HG03097 (cell line): ENCODE data around the gene GOLT1A.

Experiments used
- ATAC-seq: cut with Tn5 transposase; IDR thresholded peaks from one replicate; pipeline ENCODE4 v1.9.1; 2021; ENCODE audit not compliant: unreplicated experiment, low FRiP score

The GOLT1A gene

DNA sequence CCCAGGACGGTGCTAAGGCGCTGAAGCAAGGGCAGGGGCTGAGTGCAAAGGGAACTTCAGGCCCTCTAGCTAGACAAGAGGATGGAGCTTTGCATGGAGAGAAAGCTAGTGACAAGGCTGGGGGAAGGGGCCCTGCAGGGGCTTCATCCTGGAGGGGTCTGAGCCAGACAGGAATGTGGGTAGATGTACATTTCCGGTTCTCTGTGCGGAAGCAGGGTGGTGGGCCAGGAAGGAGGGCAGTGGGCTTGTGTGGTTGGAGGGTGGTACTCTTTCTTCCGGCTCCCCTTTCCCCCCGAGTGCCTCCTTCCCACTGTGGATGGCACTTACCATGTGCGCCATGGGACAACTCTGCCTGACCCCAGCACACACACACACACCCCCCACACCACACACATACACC, 19.0 kb downstream of the GOLT1A start:
- no peak for ATAC-seq

DNA sequence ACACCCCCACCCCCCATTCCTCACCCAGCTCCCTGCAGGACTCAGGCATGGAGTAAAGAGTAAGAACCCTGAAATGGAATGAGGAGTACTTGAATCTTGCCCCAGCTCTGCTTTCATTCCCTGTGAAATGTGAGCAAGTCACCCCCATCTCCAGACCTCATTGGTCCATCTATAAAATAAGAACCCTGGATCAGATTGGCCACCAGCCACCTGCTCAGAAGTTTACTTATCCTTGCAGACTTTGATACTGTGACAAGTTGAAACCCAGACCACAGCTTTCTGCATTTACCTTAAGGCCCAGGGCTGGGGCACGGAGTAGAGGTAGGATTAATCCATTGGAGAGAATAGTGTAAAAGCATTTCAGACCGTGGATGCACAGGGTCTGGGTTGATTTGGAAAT, 19.7 kb downstream of the GOLT1A start:
- ATAC-seq, result no peak

DNA sequence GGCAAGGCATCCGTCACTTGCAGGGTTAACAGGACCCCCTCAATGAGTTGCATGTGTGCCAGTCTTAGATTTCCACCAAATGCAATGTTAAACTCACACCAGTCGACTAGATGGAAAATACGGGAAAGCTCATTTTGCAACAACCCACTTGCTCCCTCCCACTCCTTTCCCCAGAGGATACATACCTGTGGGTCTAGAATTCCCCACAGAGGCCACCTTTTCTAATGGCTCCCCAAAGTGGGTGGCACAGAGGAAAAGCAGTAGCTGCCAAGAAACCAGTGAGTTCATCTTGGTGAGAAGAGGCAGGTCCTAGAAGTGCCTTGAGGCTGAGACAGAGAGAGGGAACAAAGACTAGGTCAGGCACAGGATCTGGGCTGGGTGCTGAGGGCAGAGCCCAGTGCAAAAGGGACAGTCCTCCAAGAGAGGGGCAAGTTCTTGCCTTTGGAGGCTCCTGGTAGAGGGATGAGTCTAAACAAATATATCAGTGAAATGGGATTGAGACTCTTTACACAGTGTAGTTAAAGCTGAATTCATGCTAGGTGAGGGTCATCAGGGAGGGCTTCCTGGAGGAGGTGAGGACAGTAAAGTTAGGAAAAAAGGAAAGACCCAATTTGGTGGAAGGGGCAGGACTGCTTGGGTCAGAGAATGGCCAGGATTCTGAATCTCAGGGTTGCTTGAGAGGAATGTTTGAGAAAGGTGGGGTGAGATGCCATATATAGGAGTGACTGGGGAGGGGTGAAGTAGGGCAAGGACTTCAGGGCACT, 21.0 kb downstream of the GOLT1A start:
- no peak for ATAC-seq

DNA sequence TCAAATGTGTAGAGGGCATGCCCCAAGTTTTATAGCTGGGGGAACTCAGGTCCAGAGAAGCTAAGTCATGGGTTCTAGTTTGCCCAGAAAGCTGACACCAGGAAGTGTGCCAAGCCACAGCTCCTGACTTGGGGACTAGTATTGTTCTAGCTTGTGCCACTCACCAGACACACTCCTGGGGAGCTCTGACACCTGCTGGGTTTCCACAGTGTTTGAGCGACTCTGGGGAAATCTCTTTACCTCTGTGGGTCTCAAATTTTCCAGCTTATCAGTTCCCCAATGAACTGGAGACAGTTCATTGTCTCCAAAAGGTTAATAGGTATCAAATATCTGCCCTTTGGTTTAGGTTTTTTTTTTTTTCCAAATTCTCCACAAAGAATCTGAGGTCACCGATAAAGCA, 21.7 kb downstream of the GOLT1A start:
- ATAC-seq, result no peak

DNA sequence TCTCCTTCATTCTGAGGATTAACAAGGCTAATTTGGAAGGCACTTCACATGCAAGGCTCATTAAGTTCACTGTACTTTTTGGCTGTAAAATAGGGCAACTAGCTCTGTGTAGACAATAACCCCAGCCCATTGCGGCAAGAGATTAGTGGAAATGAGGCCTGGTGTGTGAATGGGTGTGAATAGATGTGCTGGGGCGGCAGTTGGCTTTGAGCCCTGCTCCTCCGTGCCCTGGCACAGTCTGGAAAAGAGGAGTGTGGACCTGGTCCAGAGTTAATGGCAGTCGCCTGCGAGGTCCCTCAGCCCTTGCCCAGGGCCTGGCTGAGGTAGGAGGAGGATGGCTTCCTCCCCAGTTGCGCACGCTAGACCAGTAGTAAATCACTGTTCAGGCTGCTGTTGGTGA, 22.3 kb downstream of the GOLT1A start:
- no peak for ATAC-seq

DNA sequence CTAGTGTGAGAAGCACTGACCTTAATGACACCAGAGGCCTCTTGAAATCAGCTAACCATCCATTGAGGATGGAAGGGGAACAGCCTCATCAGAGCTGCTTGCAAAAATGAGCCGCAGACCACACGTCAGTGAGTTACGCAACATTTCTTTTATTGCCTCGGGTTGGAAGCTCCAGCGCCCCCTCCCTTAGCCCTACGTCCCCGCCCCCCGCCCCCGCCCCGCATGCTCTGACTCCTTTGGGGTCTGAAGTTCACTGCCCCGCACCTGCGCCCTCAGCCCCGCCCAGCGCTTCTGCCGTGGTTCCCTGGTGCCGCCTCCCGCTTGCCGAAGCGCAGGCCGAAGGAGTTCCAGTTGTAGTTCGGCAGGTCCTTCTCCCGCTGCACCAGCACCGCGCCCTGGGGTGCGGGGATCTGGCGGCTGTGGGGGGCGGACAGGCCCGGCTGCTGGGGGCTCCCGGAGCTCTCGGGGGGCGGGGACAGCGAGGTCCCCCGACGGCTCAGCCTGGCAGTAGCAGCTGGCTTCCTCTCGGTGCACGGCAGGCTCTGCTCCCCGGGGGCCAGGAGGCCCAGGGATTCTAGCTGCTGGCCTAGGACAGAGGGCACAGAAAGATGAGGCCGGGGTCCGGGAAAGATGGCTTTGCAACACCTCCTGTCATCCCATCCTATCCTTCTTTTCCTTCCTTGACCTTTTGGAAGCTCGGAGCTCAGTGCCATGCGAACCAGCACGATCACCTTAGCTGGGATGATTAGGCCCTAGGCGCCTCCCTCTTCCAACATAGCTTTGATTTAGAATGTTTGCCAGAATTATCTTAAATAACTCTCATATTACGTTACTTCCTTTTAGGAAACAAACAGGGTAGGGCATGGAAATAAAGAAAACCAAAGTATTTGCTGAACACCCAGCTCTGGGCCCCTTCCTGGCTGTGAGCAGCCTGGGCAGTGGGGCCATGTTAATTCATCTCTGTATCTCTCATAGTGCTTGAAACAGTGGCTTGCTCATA, 23.3 kb downstream of the GOLT1A start:
- no peak for ATAC-seq

DNA sequence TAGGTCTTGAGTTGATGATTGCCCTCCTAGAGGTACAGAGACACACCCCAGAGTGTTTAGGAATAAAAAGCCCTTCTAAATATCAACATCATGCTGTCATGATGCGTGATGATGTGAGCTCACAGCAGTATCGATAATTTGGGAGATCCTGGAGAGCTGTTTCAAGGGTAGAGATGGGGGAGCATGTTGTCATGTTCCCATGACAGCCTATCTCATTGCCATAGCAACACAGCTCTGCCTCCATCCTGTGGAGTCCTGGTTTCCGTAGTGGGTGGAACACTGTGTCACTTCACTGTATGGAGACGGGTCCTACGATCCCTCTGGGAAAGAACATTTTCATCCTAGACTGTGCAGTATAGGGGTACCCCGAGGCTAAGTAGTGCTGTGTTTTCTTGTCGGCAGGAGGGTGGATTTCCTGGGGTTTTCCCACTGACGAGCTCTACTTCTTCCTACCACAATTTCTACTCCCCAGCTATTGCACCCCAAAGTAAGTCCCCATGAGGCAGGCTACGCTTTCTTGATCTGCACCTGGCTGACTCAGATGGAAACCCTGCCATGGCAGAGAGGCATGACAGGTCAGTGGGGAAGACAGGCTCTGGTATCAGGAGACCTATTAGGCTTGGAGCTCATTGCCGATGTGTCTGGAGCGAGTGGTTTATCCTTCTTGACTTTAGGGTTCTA, 24.7 kb downstream of the GOLT1A start:
- ATAC-seq, result no peak

DNA sequence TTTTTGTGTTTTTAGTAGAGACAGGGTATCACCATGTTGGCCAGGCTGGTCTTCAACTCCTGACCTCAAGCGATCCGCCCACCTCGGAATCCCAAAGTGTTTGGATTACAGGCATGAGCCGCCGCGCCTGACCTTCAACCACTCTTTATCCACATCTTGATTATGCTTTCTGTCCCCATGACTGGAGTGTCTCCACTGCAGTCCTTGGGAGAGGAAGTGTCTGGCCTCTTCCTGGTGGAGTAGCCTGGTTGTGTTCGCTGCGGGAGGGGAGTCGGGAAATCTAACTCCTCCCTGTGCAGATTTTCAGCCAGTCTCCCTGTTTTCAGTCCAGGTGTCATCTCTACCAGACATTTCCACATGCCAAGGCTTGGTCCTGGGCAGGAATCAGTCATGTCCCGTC, 27.2 kb downstream of the GOLT1A start:
- ATAC-seq, result no peak

DNA sequence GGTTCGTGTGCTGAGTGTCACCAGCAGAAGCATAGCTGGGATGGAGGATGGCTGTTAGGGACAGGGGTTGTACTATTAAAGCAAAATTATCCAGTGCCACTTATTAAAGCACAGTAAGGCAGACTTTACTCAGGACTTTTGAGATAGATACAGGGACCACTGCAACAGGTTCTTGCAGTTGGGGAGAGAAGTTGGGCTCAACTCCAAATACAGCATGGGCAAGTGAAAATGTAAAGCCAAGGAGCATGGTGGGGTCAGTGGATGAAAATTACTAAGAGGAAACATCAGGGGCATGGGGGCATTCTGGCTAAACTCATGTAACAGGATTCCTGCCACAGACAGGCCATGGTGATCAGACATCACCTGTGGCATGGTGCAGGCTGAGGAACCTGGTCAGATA, 32.7 kb downstream of the GOLT1A start:
- ATAC-seq, result no peak

DNA sequence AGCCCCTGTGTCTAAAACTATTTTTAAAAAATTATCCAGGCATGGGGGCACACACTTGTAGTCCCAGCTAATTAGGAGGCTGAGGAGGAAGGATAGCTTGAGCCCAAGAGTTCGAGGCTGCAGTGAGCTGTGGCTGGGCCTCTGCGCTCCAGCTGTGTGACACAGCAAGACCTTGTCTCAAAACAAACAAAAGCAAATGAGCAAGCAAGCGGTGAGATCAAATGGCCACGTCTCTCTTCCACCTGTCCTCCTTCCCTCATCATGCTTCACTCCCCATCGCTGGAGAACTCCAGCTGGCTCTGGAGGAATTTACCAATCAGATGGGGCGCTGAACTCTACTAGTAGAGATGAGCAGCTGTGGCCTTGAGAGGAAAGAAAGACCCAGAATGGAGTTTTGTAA, 33.7 kb downstream of the GOLT1A start:
- ATAC-seq, result no peak

DNA sequence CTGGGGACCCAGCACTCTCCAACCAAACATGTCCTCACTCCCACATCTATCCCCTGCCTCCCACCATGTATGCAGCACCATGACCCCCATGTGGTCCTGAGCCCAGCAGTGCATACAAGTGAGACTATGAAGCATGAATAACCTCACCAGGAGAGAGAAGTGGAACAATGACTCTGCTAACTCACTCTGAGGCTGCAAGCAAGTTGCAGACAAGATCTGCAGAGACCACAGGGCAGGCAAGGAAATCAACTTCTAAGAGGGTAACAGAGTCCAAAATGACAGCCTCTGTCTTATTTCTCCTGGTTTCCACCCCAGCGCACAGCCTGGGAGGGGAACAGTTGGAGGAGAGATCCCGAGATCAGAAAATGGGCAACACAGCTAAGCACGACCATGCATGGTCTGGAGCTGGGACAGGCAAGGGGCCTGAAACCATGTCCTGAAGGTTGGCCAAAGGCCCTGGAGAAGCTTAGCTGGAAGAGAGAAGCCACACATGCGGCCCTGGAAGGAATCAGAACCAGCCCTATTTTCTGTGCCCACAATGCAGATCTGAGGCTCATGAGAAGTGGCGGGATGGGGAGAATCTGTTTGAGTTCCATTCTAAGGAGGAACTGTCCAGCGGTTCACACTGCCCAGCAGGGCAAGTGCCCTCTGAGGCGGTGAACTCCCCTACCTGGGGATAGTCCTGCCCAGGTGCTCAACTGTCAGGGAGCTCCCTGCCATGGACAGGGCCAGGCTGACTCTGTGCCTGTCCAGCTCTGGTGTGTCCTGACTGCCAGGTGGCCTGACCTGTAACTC, 35.1 kb downstream of the GOLT1A start:
- no peak for ATAC-seq

DNA sequence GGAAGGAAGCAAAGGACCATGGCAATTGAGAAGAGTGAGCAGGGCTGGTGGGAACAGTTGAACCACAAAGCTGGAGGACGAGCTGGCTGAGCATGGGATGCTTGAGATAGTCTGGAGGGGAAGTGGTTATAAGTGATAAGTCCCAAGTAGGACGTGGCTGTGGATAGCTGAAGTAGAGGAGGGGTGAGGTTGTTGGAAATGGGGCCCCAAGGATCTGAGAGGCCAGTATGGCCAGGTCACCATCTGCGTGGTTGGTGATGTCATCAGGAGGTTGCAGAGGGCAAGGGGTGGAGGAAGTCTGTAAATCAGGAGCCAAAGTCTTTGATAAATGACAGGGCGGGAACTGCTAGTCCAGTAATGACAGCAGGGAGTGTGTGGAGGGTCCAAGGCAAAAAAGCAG, 36.7 kb downstream of the GOLT1A start:
- no peak for ATAC-seq

DNA sequence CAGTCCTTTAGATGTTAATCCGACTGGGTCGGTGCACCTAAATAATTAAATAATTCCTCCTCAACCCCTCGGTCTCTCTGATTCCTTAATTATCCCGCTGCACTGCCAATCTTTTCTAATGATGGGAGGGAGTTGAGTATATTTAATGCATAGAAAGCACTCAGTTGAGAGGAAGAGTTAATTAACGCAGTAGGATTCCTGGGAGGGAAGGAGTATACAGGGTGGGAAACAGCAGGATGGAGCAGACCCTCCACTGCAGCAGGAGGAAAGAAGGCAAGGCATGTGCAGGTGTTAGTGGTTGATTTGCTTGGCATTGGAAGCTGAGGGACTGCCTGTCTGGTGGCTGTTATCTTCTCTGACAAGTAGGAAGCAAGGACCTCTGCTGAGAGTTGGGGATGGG, 37.7 kb downstream of the GOLT1A start:
- ATAC-seq, result no peak

DNA sequence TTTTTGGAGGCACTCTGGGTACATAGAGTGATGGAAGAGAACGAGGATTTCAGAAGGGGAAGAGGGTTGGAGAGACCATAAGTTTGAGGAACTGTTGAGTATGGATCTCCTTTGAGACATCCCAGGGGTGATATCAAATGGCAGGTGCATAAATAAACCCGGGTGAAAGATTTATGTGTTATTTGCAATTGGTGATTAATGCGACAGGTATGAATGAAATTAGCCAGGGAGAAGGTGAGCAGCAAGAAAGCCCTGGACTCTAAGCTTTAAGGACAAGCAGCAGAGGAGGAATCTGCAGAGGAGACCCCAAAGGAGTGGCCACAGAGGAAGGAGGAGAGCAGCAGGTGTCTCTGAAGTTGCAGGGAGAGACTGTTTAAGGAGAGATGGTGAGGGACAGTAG, 38.8 kb downstream of the GOLT1A start:
- ATAC-seq, result no peak

DNA sequence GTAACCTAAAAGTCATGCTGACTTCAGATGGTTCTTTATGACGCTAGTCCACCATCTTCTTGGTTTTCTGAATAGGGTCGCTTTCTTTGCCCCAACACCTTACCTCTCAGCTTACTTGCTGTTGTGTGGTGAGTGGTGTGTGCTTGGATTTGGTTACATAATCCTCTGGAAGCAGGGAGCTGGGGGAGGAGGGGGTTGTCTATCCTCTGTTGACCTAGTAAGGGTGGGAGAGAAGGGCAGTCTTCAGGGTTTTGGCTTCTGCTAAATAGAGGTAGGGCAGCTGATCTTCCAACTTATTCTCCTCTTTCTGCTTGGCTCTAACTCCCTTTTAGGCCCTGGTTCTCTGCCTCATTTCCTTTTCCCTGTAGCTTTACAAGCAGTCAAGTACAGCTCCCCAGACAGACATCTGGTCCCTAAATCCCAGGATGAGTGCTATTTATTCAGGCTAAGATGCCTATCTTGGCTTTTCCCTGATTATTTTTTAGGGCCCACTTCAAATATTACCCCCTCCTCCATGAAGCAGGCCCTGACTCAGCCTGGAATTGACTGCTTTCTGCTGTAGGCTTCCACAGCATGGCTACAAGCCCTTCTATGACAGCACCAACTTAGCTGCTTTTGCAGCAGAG, 41.3 kb downstream of the GOLT1A start:
- no peak for ATAC-seq

DNA sequence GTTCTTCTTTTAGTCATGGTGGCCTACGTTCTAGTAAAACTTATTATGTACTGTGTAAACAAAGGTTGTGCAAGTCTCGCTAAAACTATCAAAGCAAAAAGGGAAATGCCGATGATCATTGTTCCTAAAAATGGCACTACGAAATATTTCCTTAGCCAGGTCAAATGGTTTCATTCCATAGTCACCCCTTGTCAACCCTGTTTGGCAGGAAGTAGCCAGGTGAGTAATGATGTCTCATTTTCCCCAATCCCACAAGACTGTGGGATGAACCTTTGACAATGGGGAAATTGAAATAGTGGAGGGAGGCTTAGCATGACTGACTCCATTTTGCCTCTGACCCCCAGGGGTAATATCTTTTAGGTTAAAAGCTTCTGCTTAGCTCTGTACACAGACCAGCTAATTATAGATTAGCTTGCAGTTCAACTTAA, 42.0 kb downstream of the GOLT1A start:
- ATAC-seq, result no peak

DNA sequence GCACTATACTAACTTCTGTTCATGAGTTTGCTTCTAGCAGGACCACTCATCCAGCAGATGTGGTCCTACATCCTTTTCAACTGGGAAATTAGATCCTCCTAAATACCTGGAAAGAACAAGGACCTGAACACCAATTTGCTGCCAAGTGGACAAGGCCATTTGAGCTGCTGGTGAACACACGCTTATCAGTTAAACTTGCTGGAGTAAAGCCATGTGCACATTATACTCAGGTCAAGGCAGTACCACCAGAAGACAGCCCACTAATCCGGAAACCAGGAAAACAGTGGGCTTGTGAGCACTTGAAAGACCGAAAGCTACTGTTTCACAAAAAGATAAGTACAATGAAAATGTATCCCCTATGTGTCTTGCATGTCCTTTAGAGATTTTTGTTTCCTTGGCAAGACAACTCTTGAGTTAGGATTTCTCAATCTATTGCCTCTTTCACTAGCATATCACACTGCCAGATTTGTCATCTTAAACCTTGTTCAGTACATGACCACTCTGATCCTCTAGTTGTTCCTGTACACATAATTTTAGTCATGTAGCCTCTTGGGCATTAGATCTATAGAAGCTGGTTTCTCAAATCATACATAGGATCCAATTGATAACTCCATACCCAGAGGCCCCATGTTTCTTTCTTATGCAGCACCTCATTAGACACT, 43.2 kb downstream of the GOLT1A start:
- no peak for ATAC-seq

DNA sequence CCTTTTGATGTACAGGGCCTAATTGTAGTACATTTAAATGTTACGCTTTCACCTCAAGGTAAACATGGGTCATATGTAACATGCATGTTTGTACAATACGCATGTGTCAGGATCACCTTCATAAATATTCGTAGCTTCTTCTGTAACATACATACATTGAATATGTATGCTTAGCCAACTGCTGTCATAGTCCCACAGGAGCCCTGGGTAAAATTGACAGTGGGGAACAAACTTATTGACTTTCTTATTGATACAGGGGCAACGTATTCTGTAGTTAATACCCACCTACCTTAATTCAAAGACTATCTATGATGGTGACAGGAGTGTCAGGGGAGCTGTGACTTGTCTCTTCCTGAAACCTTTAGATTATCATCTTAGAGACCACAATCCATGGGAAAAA, 43.9 kb downstream of the GOLT1A start:
- no peak for ATAC-seq

DNA sequence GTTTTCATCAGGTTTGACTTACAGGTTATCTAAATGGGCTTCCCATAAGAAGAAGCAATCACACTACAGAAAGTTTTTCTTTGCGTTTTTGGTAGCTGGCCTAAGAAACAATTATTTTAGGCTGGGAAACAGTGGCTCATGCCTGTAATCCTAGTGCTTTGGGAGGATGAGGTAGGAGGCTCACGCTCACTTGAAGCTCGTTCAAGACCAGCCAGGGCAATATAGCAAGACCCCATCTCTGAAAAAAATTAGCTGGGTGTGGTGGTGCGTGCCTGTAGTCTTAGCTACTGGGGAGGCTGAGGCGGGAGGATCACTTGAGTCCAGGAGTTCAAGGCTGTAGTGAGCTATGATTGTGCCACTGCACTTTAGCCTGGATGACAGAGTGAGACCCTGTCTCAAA, 46.1 kb downstream of the GOLT1A start:
- no peak for ATAC-seq
